Neutrophil (primary cell): Measurements from ENCODE around the gene RBMS1.
A peak's percentile ranks its signal among the peaks of the same experiment; 100 is the strongest.

ENCODE experiments used
- H3K27ac ChIP-seq: fragments of 200-600 bp; sonication (generic); 2 replicates; pipeline ENCODE4 v1.5.1; 2016; ENCODE audit warnings: mild to moderate bottlenecking, moderate library complexity
- H3K27me3 ChIP-seq: fragments of 200-600 bp; sonication (generic); 2 replicates; pipeline ENCODE4 v1.6.0; 2016; ENCODE audit warnings: mild to moderate bottlenecking
- H3K36me3 ChIP-seq: fragments of 200-600 bp; sonication (generic); 2 replicates; pipeline ENCODE4 v1.5.1; 2017
- H3K4me1 ChIP-seq, 2 experiments: fragments of 200-600 bp in 1 of 2; sonication (generic) in 1 of 2; 1 replicate in 1 of 2; 2 replicates in 1 of 2; pipeline versions ENCODE4 v1.5.1 to v1.6.1; 2013 to 2016; ENCODE audit warnings: low read depth in 1 of 2, low read length in 1 of 2, mild to moderate bottlenecking in 1 of 2, moderate library complexity in 1 of 2; ENCODE audit not compliant: control insufficient read depth in 1 of 2, insufficient read depth in 1 of 2
- H3K4me3 ChIP-seq, 2 experiments: fragments of 200-600 bp in 1 of 2; sonication (generic) in 1 of 2; 1 replicate in 1 of 2; 2 replicates in 1 of 2; pipeline ENCODE4 v1.5.1; 2013 to 2016; ENCODE audit warnings: low read depth in 1 of 2, low read length in 1 of 2, mild to moderate bottlenecking in 1 of 2, moderate library complexity in 1 of 2
- H3K9me3 ChIP-seq: fragments of 200-600 bp; sonication (generic); 2 replicates; pipeline ENCODE4 v1.5.1; 2016
- CTCF ChIP-seq: fragments of 200-600 bp; sonication (generic); IDR thresholded peaks from 2 replicates; pipeline ENCODE4 v1.5.1; 2016; ENCODE audit warnings: antibody characterized with exemption

The RBMS1 gene

GRCh38 chr2:160278101-160278878, 215.3 kb downstream of the RBMS1 start:
- TF ChIP-seq CTCF: no peak
- no peaks in the 10 kb centered on the region for H3K9me3 ChIP-seq
- H3K4me3 ChIP-seq: no peak overlapping the region
- peaks cover 26 to 39% of the 10 kb centered on the region in 2 experiments for H3K4me1 ChIP-seq
- H3K27me3 ChIP-seq: no peaks in the 10 kb centered on the region
- peak overlapping the region; percentile 1 for H3K27ac ChIP-seq
- peaks cover 82% of the 10 kb centered on the region for H3K36me3 ChIP-seq

DNA sequence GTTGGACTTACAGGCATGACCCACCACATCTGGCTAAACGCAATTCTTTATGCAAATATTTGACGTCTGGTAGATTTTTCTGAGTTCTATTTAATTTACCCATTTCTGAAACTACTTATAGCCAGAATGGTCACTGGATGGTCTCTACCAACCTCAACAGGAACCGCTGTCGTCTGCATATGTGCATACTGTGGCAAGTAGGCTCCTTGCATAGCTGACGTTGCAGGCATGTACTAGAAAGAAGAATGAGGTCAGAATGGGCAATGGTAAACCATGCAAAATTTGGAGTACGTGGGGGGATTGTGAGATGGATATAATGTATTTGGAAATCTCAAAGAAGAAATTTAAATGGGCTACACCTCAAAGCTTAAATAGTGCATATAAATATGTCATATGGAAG, 216.5 kb downstream of the RBMS1 start:
- H3K36me3 ChIP-seq: peaks cover 94% of the 10 kb centered on the region
- TF ChIP-seq CTCF: no peak
- H3K9me3 ChIP-seq: no peaks in the 10 kb centered on the region
- no peak overlapping the region for H3K4me3 ChIP-seq
- no peak overlapping the region for H3K27ac ChIP-seq
- peaks cover 15 to 27% of the 10 kb centered on the region in 2 experiments for H3K4me1 ChIP-seq
- H3K27me3 ChIP-seq: no peaks in the 10 kb centered on the region

- Histone ChIP-seq H3K4me1 (peaks cover 10 to 17% of the 10 kb centered on the region in 2 experiments), H3K27me3 (no peaks in the 10 kb centered on the region), H3K36me3 (peaks cover 93% of the 10 kb centered on the region), H3K27ac (no peak overlapping the region), H3K9me3 (no peaks in the 10 kb centered on the region), H3K4me3 (no peak overlapping the region)
- no peak for TF ChIP-seq CTCF
Observed at GRCh38 chr2:160275656-160276055, 218.0 kb downstream of the RBMS1 start.

GRCh38 chr2:160271171-160272086, 222.2 kb downstream of the RBMS1 start:
- no peak overlapping the region for H3K27ac ChIP-seq
- no peak for TF ChIP-seq CTCF
- H3K27me3 ChIP-seq: no peaks in the 10 kb centered on the region
- H3K9me3 ChIP-seq: no peaks in the 10 kb centered on the region
- H3K36me3 ChIP-seq: peaks cover 56% of the 10 kb centered on the region
- H3K4me3 ChIP-seq: no peak overlapping the region
- H3K4me1 ChIP-seq: peaks cover 13 to 14% of the 10 kb centered on the region in 2 experiments

- H3K4me3 ChIP-seq: no peak overlapping the region
- peaks cover 13 to 14% of the 10 kb centered on the region in 2 experiments for H3K4me1 ChIP-seq
- H3K27ac ChIP-seq: no peak overlapping the region
- H3K9me3 ChIP-seq: no peaks in the 10 kb centered on the region
- H3K36me3 ChIP-seq: peaks cover 48% of the 10 kb centered on the region
- TF ChIP-seq CTCF: no peak
- H3K27me3 ChIP-seq: no peaks in the 10 kb centered on the region
Observed at GRCh38 chr2:160270571-160271113, 223.0 kb downstream of the RBMS1 start.
